Activated naive CD4-positive, alpha-beta T cell treated with anti-CD3 and anti-CD28 coated beads, Interleukin-2, amount 50 U/mL, for 16 hours (primary cell): ENCODE results near the gene FMO2.

Experiments
- DNase-seq: peaks from one replicate; pipeline ENCODE4 v3.0.0-alpha.2; 2020

Gene FMO2

GRCh38 chr1:171185091-171185490, at the start of gene FMO2:
FMO2 (plus strand) TSS chr1:171185300; CDS start chr1:171185714, 414 bp downstream.
- no peak for DNase-seq

GRCh38 chr1:171137580-171137979, 47.5 kb upstream of the FMO2 start:
- DNase-seq, result no peak

GRCh38 chr1:171138980-171139379, 46.1 kb upstream of the FMO2 start:
- no peak for DNase-seq

- DNase-seq, result no peak
Measured at GRCh38 chr1:171139890-171140289, 45.2 kb upstream of the FMO2 start.

GRCh38 chr1:171140401-171140800, 44.7 kb upstream of the FMO2 start:
- DNase-seq, result no peak

- no peak for DNase-seq
Measured at GRCh38 chr1:171140956-171141687, 44.0 kb upstream of the FMO2 start.

GRCh38 chr1:171141688-171142415, 43.2 kb upstream of the FMO2 start:
- no peak for DNase-seq

- no peak for DNase-seq
Measured at GRCh38 chr1:171142416-171143385, 42.4 kb upstream of the FMO2 start.

GRCh38 chr1:171150156-171150555, 34.9 kb upstream of the FMO2 start:
- DNase-seq, result no peak

GRCh38 chr1:171152549-171152948, 32.6 kb upstream of the FMO2 start:
- no peak for DNase-seq

GRCh38 chr1:171155484-171155883, 29.6 kb upstream of the FMO2 start:
- no peak for DNase-seq

- no peak for DNase-seq
Measured at GRCh38 chr1:171158096-171158495, 27.0 kb upstream of the FMO2 start.

- no peak for DNase-seq
Measured at GRCh38 chr1:171158551-171158950, 26.5 kb upstream of the FMO2 start.

GRCh38 chr1:171159148-171159547, 26.0 kb upstream of the FMO2 start:
- DNase-seq, result no peak

GRCh38 chr1:171160211-171160610, 24.9 kb upstream of the FMO2 start:
- no peak for DNase-seq

- DNase-seq, result no peak
Measured at GRCh38 chr1:171160639-171161354, 24.3 kb upstream of the FMO2 start.

GRCh38 chr1:171161431-171161830, 23.7 kb upstream of the FMO2 start:
- no peak for DNase-seq

- DNase-seq, result no peak
Measured at GRCh38 chr1:171166361-171166760, 18.7 kb upstream of the FMO2 start.

- DNase-seq, result no peak
Measured at GRCh38 chr1:171167785-171168184, 17.3 kb upstream of the FMO2 start.

GRCh38 chr1:171172471-171172870, 12.6 kb upstream of the FMO2 start:
- no peak for DNase-seq

- DNase-seq, result no peak
Measured at GRCh38 chr1:171173069-171173468, 12.0 kb upstream of the FMO2 start.

- no peak for DNase-seq
Measured at GRCh38 chr1:171174560-171175294, 10.4 kb upstream of the FMO2 start.
